H54 (cell line): ENCODE results near the gene DTNB.
"Not testable (repeated sequence)": the region's sequence is repeated elsewhere in the genome, so short reads cannot be mapped to it uniquely, and the experiment has no call there.

Experiments used
- DNase-seq: peaks from one replicate; pipeline ENCODE4 v3.0.0; 2011; ENCODE audit warnings: low spot score, mixed read lengths; ENCODE audit not compliant: insufficient read length
- FAIRE-seq: peaks from 3 replicates; lab custom pipeline; 2011; peaks lifted over from hg19 to GRCh38; lab: Jason Lieb, UNC
- POLR2A ChIP-seq: IDR thresholded peaks from 2 replicates; pipeline ENCODE4 v1.6.1; 2011; ENCODE audit warnings: low read depth, mild to moderate bottlenecking, low read length

Gene DTNB

GRCh38 chr2:25632396-25632795 lies 41.0 kb downstream of the DTNB start:
- FAIRE-seq (no peak), DNase-seq (no peak)
- no peak for TF ChIP-seq POLR2A

GRCh38 chr2:25624635-25625034 lies 48.7 kb downstream of the DTNB start:
- DNase-seq: no peak
- FAIRE-seq: no peak
- TF ChIP-seq POLR2A: no peak

- FAIRE-seq (no peak), DNase-seq (no peak)
- no peak for TF ChIP-seq POLR2A
Measured at GRCh38 chr2:25623361-25623760, 50.0 kb downstream of the DTNB start.

GRCh38 chr2:25620711-25621110 lies 52.7 kb downstream of the DTNB start:
- no peak for DNase-seq
- TF ChIP-seq POLR2A: no peak
- no peak for FAIRE-seq

- FAIRE-seq (no peak), DNase-seq (no peak)
- TF ChIP-seq POLR2A: no peak
Measured at GRCh38 chr2:25620077-25620476, 53.3 kb downstream of the DTNB start.

- FAIRE-seq (no peak), DNase-seq (no peak)
- TF ChIP-seq POLR2A: no peak
Measured at GRCh38 chr2:25619185-25619584, 54.2 kb downstream of the DTNB start.

- peak; percentile 99 for FAIRE-seq
- no peak for TF ChIP-seq POLR2A
- DNase-seq: peak; percentile 12
Measured at GRCh38 chr2:25618676-25619075, 54.7 kb downstream of the DTNB start.

- no peak for FAIRE-seq
- DNase-seq: peak; percentile 23
- TF ChIP-seq POLR2A: no peak
Measured at GRCh38 chr2:25617948-25618646, 55.3 kb downstream of the DTNB start.

GRCh38 chr2:25615920-25616319 lies 57.5 kb downstream of the DTNB start:
- no peak for DNase-seq
- TF ChIP-seq POLR2A: no peak
- FAIRE-seq: no peak

- no peak for DNase-seq
- TF ChIP-seq POLR2A: no peak
- no peak for FAIRE-seq
Measured at GRCh38 chr2:25615386-25615785, 58.0 kb downstream of the DTNB start.

GRCh38 chr2:25614711-25615110 lies 58.7 kb downstream of the DTNB start:
- FAIRE-seq (no peak), DNase-seq (no peak)

GRCh38 chr2:25608718-25609117 lies 64.7 kb downstream of the DTNB start:
- TF ChIP-seq POLR2A: no peak
- FAIRE-seq: no peak
- no peak for DNase-seq

More at GRCh38 chr2:25614711-25615110, 58.7 kb downstream of the DTNB start:
- no peak for TF ChIP-seq POLR2A

- FAIRE-seq (peak; percentile 76), DNase-seq (no peak)
- TF ChIP-seq POLR2A: no peak
Measured at GRCh38 chr2:25606892-25607291, 66.5 kb downstream of the DTNB start.

GRCh38 chr2:25602333-25602723 lies 71.0 kb downstream of the DTNB start:
- FAIRE-seq: no peak
- no peak for DNase-seq
- no peak for TF ChIP-seq POLR2A

- DNase-seq, FAIRE-seq: not testable (repeated sequence)
Measured at GRCh38 chr2:25601711-25602332, 71.6 kb downstream of the DTNB start.
